ENCODE data around the gene ZNF446.
"Not testable (repeated sequence)": the region's sequence is repeated elsewhere in the genome, so short reads cannot be mapped to it uniquely, and the experiment has no call there.

The ZNF446 gene

DNA sequence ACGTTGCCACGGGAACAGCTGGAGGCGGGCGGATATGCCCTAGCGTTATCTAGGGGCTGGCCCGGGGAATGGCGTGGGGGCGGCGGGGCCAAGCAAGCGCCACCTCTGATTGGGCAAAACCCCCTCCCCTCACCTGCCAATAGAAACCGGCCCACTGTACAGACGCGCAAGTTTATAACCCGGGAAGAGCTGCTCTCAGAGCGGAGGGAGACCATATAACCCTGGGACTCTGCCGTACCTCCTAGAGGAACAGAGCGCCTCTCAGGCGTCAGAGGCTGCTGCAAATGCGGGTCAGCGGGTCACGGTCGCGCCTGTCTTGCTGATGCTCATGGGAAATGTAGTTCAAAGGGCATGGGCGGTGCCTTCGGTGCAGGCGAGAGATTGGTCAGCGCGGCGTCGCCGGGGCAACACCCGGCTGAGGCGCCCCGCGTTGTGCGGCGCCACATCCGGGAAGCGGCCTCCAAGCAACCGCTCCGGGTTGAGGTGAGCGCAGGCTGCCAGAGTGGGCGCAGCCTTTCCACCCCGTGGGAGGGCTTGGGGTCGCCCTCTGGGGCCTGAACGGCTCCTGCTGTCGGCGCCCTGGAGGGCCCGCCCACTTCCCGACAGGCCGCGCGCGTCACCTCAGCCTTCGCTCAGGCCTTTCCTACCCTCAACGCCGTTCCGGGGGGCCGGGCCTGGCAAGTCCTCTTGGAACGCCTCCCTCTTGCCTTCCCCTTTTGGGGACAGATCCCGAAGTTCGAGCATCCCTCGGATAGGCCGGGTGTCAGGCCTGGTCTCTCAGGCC, at the start of gene ZNF446:
Gene ZNF446, plus strand, starts transcription at position 639 of the 784 bp plus-strand sequence. CDS start 867 bp downstream, outside the sequence.
- peak; percentile 94 for DNase-seq (ENCODE audit: low read depth)

DNA sequence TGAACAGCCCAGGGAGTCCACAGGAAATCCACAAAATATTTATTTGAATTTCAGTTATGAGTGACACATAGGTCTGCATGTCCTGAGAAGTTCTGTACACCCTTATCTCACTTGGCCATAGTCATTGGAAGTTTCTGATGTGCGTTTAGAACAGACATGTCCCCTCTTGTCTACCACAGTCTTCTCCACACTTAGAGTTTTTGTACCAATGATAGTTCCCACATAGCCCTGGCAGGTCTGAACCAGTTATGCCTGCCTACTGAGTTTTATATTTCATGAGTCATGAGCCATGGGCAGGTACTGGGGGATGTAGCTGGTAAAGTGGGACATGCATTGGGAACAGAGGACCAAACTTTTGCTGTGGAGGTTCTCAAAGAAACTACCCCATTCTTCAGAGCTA, 47.5 kb upstream of the ZNF446 start:
- DNase-seq (ENCODE audit: low read depth) = no peak

DNA sequence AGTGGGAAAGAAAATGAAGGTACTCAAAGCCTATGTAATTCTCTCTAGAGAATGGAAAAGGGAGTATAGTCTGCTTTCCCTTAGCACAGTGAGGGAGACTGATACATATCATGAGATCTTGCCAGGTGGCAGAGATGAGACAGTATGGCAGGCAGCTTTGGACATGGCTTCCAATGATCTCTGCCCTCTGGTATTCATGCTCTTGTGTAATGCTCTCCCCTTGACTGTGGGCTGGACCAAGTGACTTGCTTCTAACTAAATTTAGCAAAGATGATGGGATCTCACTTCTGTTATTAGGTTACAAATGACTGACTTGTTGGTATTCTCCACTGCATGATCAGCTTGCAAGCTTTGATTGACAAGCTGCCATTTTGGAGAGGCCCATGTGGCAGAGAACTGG, 46.4 kb upstream of the ZNF446 start:
- DNase-seq (ENCODE audit: low read depth) = no peak

DNA sequence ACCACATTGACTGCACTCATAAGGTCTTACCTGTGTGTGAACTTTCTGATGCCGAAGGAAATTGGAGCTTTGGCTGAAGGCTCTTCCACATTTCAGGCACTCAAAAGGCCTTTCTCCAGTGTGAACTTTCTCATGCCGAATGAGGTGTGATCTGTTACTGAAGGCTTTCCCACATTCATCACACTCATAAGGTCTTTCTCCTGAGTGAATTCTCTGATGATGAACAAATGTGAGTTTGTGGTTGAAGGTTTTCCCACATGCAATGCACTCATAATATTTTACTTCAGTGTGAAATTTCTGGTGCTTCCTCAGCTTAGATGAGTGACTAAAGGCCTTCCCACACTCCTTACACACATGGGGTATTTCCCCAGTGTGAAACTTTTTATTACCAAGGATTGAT, 41.9 kb upstream of the ZNF446 start:
- DNase-seq (ENCODE audit: low read depth) = no peak

DNA sequence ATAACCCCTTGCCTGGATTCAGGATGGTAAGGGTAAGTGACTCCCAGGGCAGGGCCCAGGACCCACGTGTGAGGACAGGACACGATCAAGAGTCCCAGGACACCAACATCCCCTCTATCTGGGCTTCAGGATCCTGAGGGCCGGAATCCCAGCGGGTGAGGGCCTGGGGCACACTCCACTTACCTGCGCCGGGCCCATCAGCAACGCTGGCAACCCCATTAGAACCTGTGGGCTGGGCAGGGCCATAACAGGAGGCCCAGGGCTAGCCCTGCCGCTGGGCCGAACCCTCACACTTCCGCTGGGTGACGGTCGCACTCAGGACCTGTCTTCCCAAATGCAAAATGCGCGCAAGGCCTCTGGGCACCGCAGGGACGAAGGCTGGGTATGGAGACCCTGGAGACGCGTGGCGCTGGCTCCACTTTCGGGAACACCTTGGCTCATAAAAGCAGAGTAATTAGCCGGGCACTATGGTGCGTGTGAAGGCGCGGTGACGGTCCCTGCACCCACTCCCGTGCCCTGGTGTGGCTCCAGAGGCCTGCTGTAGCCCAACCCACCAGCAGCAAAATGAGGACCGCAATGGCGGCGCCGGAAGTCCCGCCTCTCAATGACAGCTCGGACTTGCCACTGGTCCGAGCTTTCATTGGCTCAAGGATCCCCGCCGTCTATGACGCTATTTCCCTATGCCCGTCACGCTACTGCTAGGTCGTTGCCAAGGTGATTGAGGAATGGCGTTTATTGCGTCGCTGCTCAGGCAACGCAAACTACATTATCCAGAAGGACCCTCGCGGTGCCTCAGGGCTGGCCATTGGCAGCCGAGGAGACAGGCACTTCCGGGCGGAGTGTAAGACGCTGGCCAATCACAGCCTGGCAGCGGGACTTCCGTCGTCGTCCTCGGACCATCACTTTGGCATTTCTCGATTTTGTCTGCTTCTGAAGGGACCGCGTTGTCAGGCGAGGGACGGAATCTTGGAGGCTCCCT, 36.3 kb upstream of the ZNF446 start, which contains the start of gene ZNF132:
Gene ZNF132, minus strand, starts transcription at position 578 of the 979 bp plus-strand sequence. Its CDS starts 332 bp downstream, at position 246.
- DNase-seq (ENCODE audit: low read depth) = peak; percentile 87

DNA sequence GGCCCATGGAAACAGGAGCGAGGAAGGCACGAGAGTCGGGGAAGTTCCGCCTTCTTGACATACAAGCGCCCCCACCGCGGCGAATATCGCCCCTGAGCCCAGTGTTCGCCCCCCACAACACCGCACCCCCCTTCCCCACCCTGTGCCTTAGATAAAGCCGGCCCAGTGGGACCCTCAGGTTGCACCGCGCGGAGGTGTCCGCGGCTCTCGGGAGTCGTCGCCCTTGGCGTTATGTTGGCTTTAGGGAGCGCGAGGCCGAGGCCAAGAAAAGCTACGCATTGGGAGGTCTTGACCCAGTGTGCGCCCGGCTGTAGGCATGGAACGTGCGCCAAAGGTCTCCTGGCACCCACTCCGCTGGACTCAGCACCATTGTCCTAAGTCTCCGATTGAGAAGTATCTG, 35.6 kb upstream of the ZNF446 start:
- DNase-seq (ENCODE audit: low read depth) = no peak

DNA sequence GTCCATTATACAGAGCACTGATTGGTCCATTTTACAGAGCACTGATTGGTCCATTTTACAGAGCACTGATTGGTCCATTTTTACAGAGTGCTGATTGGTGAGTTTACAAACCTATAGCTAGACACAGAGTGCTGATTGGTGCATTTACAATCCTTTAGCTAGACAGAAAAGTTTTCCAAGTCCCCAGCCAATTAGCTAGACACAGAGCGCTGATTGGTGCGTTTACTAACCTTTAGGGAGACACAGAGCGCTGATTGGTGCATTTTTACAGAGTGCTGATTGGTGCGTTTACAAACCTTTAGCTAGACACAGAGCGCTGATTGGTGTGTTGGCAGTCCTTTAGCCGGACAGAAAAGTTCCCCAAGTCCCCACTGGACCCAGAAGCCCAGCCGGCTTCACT, 33.2 kb upstream of the ZNF446 start:
- DNase-seq (ENCODE audit: low read depth) = not testable (repeated sequence)

DNA sequence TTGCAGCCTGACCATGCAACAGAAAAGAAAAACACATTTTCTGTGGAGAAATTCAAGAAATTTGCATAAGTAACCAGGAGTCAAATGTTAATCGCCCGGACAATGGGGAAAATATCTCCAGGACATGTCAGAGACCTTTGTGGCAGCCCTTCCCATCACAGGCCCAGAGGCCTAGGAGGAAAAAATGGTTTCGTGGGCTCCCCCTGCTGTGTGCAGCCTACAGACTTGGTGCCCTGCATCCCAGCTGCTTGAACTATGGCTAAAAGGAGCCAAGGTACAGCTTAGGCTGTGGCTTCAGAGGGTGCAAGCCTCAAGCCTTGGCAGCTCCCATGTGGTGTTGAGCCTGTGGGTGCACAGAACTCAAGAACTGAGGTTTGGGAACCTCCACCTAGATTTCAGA, 27.3 kb upstream of the ZNF446 start:
- DNase-seq (ENCODE audit: low read depth) = not testable (repeated sequence)

DNA sequence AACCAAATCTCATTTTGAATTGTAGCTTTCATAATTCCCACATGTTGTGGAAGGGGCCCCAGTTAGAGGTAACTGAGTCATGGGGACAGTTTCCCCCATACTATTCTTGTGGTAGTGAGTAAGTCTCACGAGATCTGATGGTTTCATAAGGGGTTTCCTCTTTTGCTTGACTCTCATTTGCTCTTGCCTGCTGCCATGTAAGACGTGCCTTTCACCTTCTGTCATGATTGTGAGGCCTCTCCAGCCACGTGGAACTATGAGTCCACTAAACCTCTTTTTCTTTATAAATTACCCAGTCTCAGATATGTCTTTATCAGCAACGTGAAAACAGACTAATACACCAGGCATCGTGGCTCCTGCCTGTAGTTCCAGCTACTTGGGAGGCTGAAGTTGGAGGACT, 26.2 kb upstream of the ZNF446 start:
- not testable (repeated sequence) for DNase-seq (ENCODE audit: low read depth)

DNA sequence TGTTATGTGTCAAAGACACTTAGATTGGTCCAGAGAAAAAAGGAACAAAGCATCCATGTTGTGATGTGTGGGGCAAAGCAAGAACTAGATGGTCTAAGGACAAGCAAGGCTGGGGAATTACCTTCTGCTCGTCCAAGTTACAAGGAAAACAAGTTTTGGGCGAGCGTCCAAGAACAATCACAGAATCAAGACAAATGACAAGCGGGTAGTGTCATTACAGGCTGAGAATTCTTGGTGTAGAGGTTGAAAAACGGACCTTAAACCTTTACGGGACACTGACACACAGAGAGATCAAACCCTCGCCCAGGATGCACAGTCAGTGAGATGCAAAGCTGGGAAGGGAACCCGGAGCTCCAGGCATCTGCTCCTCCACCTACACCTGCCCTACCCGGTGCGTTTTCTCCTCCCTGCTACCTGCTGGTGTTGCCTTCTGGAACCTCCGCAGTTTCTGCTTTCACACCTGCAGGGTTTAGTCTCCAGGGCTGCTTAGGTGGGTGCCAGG, 25.2 kb upstream of the ZNF446 start:
- DNase-seq (ENCODE audit: low read depth) = no peak

DNA sequence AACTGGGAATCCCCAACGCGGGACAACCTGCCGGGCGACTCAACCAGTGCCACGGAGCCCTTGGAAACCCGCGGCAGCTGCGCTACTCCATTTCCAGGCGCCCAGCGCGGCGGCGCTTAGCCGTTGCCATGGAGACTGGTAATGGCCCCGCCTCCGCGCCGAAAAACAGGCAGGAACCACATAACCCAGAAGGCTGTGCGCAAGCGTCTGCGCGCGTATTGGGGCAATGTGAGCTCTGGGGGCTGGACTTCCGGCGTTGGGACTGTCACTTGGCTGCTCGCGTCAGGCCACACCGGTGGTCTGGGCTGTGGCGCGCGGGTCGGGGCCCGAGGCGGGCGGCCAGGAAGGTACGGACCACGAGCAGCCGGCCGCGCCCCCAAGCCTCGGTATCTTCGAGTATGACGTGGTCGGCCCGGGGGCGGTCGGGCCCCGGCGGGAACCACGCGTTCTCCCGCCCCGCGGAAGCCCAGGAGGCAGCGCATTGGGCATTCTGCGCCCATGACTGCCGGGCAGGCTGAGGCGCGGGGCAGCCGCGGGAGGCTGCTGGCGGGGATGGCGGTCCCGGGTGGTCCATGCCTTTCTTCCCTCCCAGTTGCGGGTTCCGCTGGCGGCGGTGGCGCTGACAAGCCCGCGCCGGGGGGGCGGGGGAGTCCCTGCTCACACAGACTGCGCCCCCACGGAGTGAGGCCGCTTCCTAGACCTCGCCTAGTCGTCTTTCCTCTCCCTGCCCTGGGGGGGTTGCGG, 24.6 kb upstream of the ZNF446 start, which contains the start of gene ZNF324B:
Gene ZNF324B, plus strand, starts transcription at position 265 of the 744 bp plus-strand sequence. CDS start 2,080 bp downstream, outside the sequence.
- peak; percentile 94 for DNase-seq (ENCODE audit: low read depth)

DNA sequence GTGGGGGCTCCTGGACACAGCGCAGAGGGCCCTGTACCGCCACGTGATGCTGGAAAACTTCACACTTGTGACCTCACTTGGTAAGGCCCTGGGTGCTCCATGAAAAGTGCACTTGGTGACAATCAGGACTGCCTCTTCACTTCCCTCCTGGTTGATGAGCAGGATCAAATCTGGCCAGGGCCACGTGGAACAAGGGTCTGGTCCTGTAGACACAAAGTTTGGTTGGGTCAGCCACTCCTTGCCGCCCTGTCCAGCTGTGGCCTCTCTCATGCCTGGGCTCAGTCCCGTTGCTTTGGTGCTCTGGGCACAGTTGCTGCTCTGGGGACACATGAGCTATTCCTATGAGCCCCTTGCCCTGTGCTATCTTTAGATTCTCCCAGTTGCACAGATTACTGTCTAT, 22.4 kb upstream of the ZNF446 start:
- no peak for DNase-seq (ENCODE audit: low read depth)

DNA sequence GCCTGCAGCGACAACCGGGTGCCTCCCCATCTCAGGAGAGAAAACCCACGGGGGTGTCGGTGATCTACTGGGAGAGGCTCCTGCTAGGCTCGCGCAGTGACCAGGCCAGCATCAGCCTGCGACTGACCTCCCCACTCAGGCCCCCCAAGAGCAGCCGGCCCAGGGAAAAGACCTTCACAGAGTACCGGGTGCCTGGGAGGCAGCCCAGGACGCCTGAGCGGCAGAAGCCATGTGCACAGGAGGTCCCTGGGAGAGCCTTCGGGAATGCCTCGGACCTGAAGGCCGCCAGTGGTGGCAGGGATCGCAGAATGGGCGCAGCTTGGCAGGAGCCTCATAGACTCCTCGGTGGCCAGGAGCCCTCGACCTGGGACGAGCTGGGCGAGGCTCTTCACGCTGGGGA, 20.8 kb upstream of the ZNF446 start:
- no peak for DNase-seq (ENCODE audit: low read depth)

DNA sequence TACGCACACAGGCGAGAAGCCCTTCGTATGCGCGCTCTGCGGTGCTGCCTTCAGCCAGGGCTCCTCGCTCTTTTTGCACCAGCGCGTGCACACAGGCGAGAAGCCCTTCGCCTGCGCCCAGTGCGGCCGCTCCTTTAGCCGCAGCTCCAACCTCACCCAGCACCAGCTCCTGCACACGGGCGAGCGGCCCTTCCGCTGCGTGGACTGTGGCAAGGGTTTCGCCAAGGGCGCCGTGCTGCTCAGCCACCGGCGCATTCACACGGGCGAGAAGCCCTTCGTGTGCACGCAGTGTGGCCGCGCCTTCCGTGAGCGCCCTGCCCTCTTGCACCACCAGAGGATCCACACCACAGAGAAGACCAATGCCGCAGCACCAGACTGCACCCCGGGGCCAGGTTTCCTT, 20.0 kb upstream of the ZNF446 start:
- DNase-seq (ENCODE audit: low read depth) = no peak

DNA sequence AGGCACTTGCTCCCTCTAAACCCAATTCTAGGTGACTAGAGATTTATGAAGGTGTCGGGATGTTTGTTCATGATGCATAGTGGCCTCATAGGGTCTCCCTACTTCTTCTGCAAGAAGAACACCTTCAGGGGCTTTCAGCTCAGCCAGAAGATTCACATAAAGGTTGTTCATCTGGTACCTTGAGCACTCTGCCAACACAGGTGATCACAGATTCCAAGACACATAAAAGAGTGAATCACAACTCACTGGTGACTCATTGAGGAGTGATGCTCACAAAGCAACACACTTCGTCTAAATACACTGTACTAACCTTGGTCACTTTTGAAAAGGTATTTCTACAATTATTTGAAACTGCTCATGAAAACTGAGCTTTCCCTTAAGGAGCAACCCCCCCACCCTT, 16.1 kb upstream of the ZNF446 start:
- DNase-seq (ENCODE audit: low read depth) = no peak

DNA sequence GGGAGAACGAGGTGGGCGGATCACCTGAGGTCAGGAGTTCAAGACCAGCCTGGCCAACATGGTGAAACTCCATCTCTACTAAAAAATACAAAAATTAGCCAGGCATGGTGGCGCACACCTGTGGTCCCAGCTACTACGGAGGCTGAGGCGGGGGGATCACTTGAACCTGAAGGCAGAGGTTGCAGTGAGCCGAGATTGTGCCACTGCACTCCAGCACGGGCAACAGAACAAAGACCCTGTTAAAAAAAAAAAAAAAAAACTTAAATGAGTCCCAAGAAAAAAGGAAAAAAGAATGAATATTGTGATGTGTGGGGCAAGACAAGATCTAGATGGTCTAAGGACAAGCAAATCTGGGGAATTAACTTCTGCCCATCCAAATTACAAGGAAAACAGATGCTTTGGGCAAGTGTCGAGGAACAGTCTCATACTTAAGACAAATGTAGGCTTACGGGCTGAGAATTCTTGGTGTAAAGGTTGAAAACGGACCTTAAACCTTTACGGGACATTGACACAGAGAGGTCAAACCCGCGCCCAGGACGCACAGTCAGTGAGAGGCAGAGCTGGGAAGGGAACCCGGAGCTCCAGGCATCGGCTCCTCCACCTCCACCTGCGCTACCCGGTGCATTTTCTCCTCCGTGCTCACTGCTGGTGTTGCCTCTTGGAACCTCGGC, 9.9 kb upstream of the ZNF446 start:
- no peak for DNase-seq (ENCODE audit: low read depth)

DNA sequence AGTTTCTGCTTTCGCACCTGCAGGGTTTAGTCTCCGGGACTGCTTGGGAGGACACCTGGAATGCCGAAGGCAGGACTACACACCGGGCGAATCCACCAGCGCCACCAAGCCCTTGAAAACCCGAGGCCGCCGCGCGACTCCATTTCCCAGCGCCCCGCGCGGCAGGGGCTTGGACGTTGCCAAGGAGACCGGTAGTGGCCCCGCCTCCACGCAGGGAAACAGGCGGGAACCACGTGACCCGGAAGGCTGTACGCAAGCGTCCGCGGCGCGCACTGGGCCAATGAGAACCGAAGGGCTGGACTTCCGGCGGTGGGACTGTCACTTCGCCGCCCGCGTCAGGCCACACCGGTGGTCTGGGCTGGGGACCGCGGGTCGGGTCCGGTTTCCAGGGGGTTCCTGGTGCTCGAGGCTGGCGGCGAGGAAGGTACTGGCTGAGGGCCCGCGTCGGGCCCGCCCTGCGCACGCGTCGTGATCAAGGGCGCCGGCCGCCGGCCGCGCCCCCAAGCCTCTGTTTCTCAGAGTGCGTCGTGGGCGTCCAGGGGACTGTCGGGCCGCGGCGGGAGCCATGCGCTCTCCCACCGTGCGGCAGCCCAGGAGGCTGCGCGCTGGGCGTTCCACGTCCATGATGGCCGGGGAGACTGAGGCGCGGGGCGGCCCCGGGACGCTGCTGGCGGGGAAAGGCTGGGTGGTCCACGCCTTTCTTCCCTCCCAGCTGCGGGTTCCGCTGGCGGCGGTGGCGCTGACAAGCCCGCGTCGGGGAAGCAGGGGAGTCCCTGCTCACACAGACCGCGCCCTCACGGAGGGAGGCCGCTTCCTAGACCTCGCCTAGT, 9.2 kb upstream of the ZNF446 start, which contains the start of gene ZNF324:
Gene ZNF324, plus strand, starts transcription at position 321 of the 830 bp plus-strand sequence. CDS start 2,106 bp downstream, outside the sequence.
- peak; percentile 98 for DNase-seq (ENCODE audit: low read depth)

DNA sequence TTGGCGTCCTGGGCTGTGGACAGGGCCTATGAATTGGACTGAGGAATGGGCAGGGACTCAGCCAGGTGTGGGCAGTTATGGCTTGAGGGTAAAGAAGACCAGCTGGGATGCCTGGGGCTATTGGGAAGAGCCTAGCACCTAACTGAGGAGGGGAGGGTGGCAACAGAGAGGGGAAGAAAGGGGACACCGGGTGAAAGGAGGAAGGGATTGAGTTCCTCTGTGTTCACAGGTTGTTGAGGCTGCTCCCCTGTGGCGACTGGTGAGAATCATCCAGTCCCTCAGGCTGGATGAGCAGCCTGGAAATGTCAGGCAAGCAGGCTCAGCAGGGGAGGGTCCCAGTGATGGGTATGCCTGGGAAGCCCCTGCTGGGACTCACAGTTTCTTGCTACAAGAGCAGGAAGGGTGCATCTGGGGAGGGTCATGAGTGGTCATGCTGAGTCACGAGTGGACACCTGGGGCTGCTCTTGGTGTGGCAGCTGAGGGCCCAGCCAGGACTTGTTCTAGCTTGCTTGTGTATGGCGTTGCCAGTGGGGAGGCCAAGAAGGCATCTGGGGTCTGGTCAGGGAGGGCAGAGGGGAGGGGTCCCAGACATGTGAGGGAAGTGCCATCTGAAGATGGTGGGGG, 7.8 kb upstream of the ZNF446 start:
- DNase-seq (ENCODE audit: low read depth) = no peak

DNA sequence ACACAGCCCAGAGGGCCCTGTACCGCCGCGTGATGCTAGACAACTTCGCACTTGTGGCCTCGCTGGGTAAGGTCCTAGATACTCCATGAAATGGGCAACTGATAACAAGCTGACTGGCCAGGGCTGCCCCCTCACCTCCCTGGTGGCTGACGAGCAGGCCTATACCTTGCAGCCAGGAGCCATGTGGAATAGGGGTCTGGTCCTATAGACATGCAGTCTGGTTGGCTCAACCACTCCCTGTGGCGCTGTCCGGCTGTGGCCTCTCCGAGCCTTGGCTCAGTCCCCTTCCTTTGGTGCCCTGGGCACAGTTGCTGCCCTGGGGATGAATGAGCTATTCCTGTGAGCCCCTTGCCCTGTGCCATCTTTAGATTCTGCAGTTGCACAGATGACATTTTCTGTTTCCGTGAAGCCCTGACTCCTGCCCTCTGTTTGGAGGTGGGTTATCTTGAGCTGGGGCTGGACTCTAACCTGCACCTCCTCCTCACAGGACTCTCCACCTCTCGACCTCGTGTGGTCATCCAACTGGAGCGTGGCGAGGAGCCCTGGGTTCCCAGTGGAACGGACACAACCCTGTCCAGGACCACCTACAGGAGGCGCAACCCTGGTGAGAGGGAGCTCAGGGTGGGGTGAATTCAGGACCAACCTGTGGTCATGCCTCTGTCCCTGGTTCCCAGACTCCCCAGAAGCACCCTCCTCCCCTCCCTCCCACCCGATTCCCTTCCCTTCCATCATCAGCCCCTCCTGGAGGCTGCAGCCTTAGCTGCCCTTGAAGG, 6.7 kb upstream of the ZNF446 start:
- no peak for DNase-seq (ENCODE audit: low read depth)
